Smooth muscle cell (in vitro differentiated cells): Measurements from ENCODE around the gene TRERF1. TPM values are rescaled to one million over a fixed set of nuclear protein-coding genes. Genes with fewer than 3 reads are reported as not detected.

Experiments
- DNase-seq: peaks from one replicate; lab custom pipeline; 2025; ENCODE audit not compliant: unreplicated experiment; lab: John Stamatoyannopoulos, UW
- H2AFZ ChIP-seq: fragments of 200-600 bp; sonication (generic); 2 replicates; pipeline ENCODE4 v1.6.0; 2016; ENCODE audit warnings: antibody characterized with exemption, low read depth, mild to moderate bottlenecking
- H3F3A ChIP-seq: fragments of 200-600 bp; sonication (generic); 2 replicates; pipeline ENCODE4 v1.6.0; 2017; ENCODE audit warnings: antibody characterized with exemption, low read depth
- H3K27ac ChIP-seq: fragments of 200-600 bp; sonication (generic); 2 replicates; pipeline ENCODE4 v1.5.1; 2016; ENCODE audit warnings: low read depth, mild to moderate bottlenecking
- H3K27me3 ChIP-seq: fragments of 200-600 bp; sonication (generic); 2 replicates; pipeline ENCODE4 v1.6.1; 2016; ENCODE audit warnings: low read depth, mild to moderate bottlenecking
- H3K36me3 ChIP-seq: fragments of 200-600 bp; sonication (generic); 2 replicates; pipeline ENCODE4 v1.5.1; 2016; ENCODE audit warnings: low read depth
- H3K4me1 ChIP-seq: fragments of 200-600 bp; sonication (generic); 2 replicates; pipeline ENCODE4 v1.5.1; 2016; ENCODE audit warnings: low read depth
- H3K4me2 ChIP-seq: fragments of 200-600 bp; sonication (generic); 2 replicates; pipeline ENCODE4 v1.6.0; 2016; ENCODE audit warnings: mild to moderate bottlenecking
- H3K4me3 ChIP-seq: fragments of 200-600 bp; sonication (generic); 2 replicates; pipeline ENCODE4 v1.5.1; 2016; ENCODE audit warnings: mild to moderate bottlenecking
- H3K79me2 ChIP-seq: fragments of 200-600 bp; sonication (generic); 2 replicates; pipeline ENCODE4 v1.6.0; 2016; ENCODE audit warnings: low read depth, mild to moderate bottlenecking
- H3K9ac ChIP-seq: fragments of 200-600 bp; sonication (generic); 2 replicates; pipeline ENCODE4 v1.6.0; 2016; ENCODE audit warnings: low read depth
- H3K9me3 ChIP-seq: fragments of 200-600 bp; sonication (generic); replicated peaks from 2 replicates; pipeline ENCODE4 v1.5.1; 2016; ENCODE audit warnings: low read depth
- H4K20me1 ChIP-seq: fragments of 200-600 bp; sonication (generic); 2 replicates; pipeline ENCODE4 v1.6.0; 2016; ENCODE audit warnings: low read depth
- CTCF ChIP-seq: fragments of 200-600 bp; sonication (generic); IDR thresholded peaks from 2 replicates; pipeline ENCODE4 v1.5.1; 2017; ENCODE audit warnings: borderline replicate concordance, mild to moderate bottlenecking, antibody characterized with exemption; ENCODE audit not compliant: insufficient read depth, poor library complexity, severe bottlenecking
- WGBS: methylation state at CpG from one replicate; pipeline ENCODE4 v1.1.7; 2016; ENCODE audit warnings: low lambda C conversion rate; 5-methylcytosine and 5-hydroxymethylcytosine counted together
- polyA plus RNA-seq: library from polyadenylated mRNA; unstranded; fragments of >200 nt; fragmentation: Nextera tagmentation; extraction: Ambion mirVana; gene quantifications from 2 replicates; pipeline ENCODE4 v1.2.1, GENCODE V29; 2016
- total RNA-seq: library from RNA; depleted of rRNA; stranded (reverse); fragments of >200 nt; gene quantifications from 2 replicates; pipeline ENCODE4 v1.2.3, GENCODE V29; 2014

Gene TRERF1
- total and polyA plus RNA-seq, 2 experiments from 2014 or later, result 3.5 to 5.3 TPM

- Histone ChIP-seq H3K27ac (no peak overlapping the region), H3K9ac (no peak overlapping the region), H2AFZ (no peak overlapping the region), H3K9me3 (no peaks in the 10 kb centered on the region), H3K79me2 (no peaks in the 10 kb centered on the region), H4K20me1 (no peaks in the 10 kb centered on the region), H3K36me3 (no peaks in the 10 kb centered on the region), H3F3A (peaks cover 3% of the 10 kb centered on the region), H3K4me3 (no peak overlapping the region), H3K4me1 (no peaks in the 10 kb centered on the region), H3K4me2 (no peak overlapping the region), H3K27me3 (no peaks in the 10 kb centered on the region)
- 83% methylated on average over 1 of the region's 1 CpG for WGBS
- TF ChIP-seq CTCF, result no peak
- DNase-seq, result no peak
Observed at GRCh38 chr6:42300701-42301100, 151.0 kb downstream of the TRERF1 start.

- no peaks in the 10 kb centered on the region for H3K79me2 ChIP-seq
- no peaks in the 10 kb centered on the region for H3K4me1 ChIP-seq
- TF ChIP-seq CTCF, result no peak
- no peak overlapping the region for H3K4me3 ChIP-seq
- no peak overlapping the region for H3K4me2 ChIP-seq
- H4K20me1 ChIP-seq, result no peaks in the 10 kb centered on the region
- no peaks in the 10 kb centered on the region for H3K36me3 ChIP-seq
- H2AFZ ChIP-seq, result no peak overlapping the region
- H3K9ac ChIP-seq, result no peak overlapping the region
- no peak overlapping the region for H3K27ac ChIP-seq
- no peaks in the 10 kb centered on the region for H3K9me3 ChIP-seq
- peaks cover 3% of the 10 kb centered on the region for H3F3A ChIP-seq
- H3K27me3 ChIP-seq, result no peaks in the 10 kb centered on the region
- DNase-seq, result no peak
- 96% methylated on average over 1 of the region's 1 CpG for WGBS
Observed at GRCh38 chr6:42300185-42300584, 151.5 kb downstream of the TRERF1 start.

- Histone ChIP-seq H3K4me3 (no peak overlapping the region), H3K4me1 (no peaks in the 10 kb centered on the region), H3K9me3 (no peaks in the 10 kb centered on the region), H3K9ac (no peak overlapping the region), H3K27me3 (no peaks in the 10 kb centered on the region), H4K20me1 (no peaks in the 10 kb centered on the region), H3F3A (peaks cover 3% of the 10 kb centered on the region), H3K27ac (no peak overlapping the region), H2AFZ (no peak overlapping the region), H3K36me3 (no peaks in the 10 kb centered on the region), H3K4me2 (no peak overlapping the region), H3K79me2 (no peaks in the 10 kb centered on the region)
- no peak for TF ChIP-seq CTCF
- DNase-seq, result no peak
Observed at GRCh38 chr6:42297661-42298060, 154.1 kb downstream of the TRERF1 start.

GRCh38 chr6:42296614-42297013 lies 155.1 kb downstream of the TRERF1 start:
- H3K79me2 ChIP-seq, result no peaks in the 10 kb centered on the region
- no peak overlapping the region for H2AFZ ChIP-seq
- H3F3A ChIP-seq, result no peaks in the 10 kb centered on the region
- WGBS, result 80% methylated on average over 3 of the region's 3 CpGs
- H3K4me2 ChIP-seq, result no peak overlapping the region
- H3K4me1 ChIP-seq, result no peaks in the 10 kb centered on the region
- no peaks in the 10 kb centered on the region for H3K27me3 ChIP-seq
- H3K36me3 ChIP-seq, result no peaks in the 10 kb centered on the region
- TF ChIP-seq CTCF, result no peak
- no peaks in the 10 kb centered on the region for H3K9me3 ChIP-seq
- no peak overlapping the region for H3K27ac ChIP-seq
- DNase-seq, result no peak
- H3K9ac ChIP-seq, result no peak overlapping the region
- H4K20me1 ChIP-seq, result no peaks in the 10 kb centered on the region
- H3K4me3 ChIP-seq, result no peak overlapping the region
